Measurements from ENCODE around the gene PPP1R3E. TPM values are rescaled to one million over a fixed set of nuclear protein-coding genes. Genes with fewer than 3 reads are reported as not detected.

PPP1R3E gene
- total and polyA plus RNA-seq, 2 experiments from 2014 or later, result 4.6 to 6.1 TPM

DNA sequence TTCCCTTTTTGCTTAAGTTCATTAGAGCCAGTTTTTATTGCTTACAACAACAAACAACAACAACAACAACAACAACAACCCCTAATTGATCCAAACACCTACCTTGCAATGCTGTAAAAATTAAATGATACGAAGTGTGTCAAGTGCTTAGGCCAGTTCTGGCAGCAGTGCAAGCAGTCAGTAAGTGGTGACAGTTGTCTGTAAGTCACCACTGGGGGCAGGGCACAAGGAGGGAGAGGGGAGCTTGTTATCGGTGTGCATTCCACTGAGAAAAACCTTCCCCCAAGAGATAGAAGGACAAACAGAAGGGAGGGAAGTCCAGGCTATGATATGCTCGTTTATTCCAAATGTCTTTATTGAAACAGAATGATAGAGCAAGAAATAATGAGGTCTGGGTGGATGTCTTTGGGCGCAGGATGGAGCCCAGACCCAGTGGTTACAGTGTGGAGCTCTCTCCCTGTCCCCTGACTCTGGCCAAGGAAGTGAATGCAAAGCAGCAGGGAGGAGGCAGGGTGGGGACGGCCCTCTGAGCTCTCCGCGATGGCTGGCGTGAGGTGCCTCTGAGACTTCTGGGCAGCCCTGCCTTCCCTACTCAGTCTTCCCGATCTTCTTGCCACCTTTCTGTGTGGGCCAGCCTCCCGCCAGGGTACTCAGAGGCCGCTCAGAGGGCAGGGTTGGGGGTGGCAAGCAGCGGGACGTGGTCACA, 43.5 kb upstream of the PPP1R3E start:
- no peaks in the 10 kb centered on the region for H3K79me2 ChIP-seq
- DNase-seq (ENCODE audit: low spot score), result no peak
- TF ChIP-seq, protein P1, sequence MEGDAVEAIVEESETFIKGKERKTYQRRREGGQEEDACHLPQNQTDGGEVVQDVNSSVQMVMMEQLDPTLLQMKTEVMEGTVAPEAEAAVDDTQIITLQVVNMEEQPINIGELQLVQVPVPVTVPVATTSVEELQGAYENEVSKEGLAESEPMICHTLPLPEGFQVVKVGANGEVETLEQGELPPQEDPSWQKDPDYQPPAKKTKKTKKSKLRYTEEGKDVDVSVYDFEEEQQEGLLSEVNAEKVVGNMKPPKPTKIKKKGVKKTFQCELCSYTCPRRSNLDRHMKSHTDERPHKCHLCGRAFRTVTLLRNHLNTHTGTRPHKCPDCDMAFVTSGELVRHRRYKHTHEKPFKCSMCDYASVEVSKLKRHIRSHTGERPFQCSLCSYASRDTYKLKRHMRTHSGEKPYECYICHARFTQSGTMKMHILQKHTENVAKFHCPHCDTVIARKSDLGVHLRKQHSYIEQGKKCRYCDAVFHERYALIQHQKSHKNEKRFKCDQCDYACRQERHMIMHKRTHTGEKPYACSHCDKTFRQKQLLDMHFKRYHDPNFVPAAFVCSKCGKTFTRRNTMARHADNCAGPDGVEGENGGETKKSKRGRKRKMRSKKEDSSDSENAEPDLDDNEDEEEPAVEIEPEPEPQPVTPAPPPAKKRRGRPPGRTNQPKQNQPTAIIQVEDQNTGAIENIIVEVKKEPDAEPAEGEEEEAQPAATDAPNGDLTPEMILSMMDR (IDR thresholded peaks at IDR 0.05; ENCODE audit: poor library complexity), result no peak
- TF ChIP-seq EZH2 (IDR thresholded peaks at IDR 0.05; ENCODE audit: borderline replicate concordance) (no peak), EZH2phosphoT487 (IDR thresholded peaks at IDR 0.05; ENCODE audit: low read depth, severe bottlenecking, unreplicated experiment) (no peak)
- no peak overlapping the region for H2AFZ ChIP-seq
- H3K4me2 ChIP-seq, result no peak overlapping the region
- H3K36me3 ChIP-seq (replicated peaks; ENCODE audit: insufficient read depth, low read depth), result no peaks in the 10 kb centered on the region
- no peaks in the 10 kb centered on the region for H3K27me3 ChIP-seq
- no peak overlapping the region for H3K4me3 ChIP-seq
- WGBS (ENCODE audit: low lambda C conversion rate, missing lambda C conversion rate), result 76% methylated on average over 12 of the region's 13 CpGs
- H3K27ac ChIP-seq, result no peak overlapping the region
- H4K20me1 ChIP-seq (ENCODE audit: insufficient read depth, poor library complexity, severe bottlenecking), result no peaks in the 10 kb centered on the region
- no peaks in the 10 kb centered on the region for H3K9me2 ChIP-seq (replicated peaks; ENCODE audit: insufficient read depth)
- H3K9me3 ChIP-seq (ENCODE audit: low read depth), result no peaks in the 10 kb centered on the region
- no peaks in the 10 kb centered on the region for H3K4me1 ChIP-seq (ENCODE audit: insufficient read depth)

DNA sequence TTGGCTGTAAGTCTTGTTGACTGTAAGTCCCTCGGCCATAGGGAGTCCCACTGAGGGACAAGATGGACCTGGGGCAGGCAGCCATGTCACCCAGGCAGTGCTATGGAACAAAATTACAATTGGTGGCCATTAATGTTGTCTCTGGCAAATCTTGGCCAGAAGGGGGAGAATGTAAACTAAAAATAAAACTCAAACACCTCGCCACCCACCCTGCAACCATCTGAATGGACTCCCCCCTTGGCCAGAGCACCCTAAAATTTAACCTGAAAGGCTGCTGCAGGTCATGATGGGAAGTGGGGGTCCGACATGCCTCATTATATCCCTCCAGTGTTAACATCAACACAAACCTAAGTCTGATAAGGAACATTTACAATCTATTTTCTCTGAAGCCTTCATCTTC, 41.8 kb upstream of the PPP1R3E start:
- Histone ChIP-seq H2AFZ (no peak overlapping the region), H3K27me3 (no peaks in the 10 kb centered on the region), H3K4me1 (ENCODE audit: insufficient read depth) (no peaks in the 10 kb centered on the region), H3K79me2 (no peaks in the 10 kb centered on the region), H3K4me3 (no peak overlapping the region), H3K27ac (no peak overlapping the region), H3K4me2 (no peak overlapping the region), H3K36me3 (replicated peaks; ENCODE audit: insufficient read depth, low read depth) (no peaks in the 10 kb centered on the region), H3K9me3 (ENCODE audit: low read depth) (no peaks in the 10 kb centered on the region), H4K20me1 (ENCODE audit: insufficient read depth, poor library complexity, severe bottlenecking) (no peaks in the 10 kb centered on the region), H3K9me2 (replicated peaks; ENCODE audit: insufficient read depth) (no peaks in the 10 kb centered on the region)
- TF ChIP-seq EZH2phosphoT487 (IDR thresholded peaks at IDR 0.05; ENCODE audit: low read depth, severe bottlenecking, unreplicated experiment) (no peak), EZH2 (IDR thresholded peaks at IDR 0.05; ENCODE audit: borderline replicate concordance) (no peak)
- TF ChIP-seq, protein P1 (IDR thresholded peaks at IDR 0.05; ENCODE audit: poor library complexity), result no peak
- DNase-seq (ENCODE audit: low spot score), result no peak
- WGBS (ENCODE audit: low lambda C conversion rate, missing lambda C conversion rate), result 69% methylated on average over 3 of the region's 3 CpGs

GRCh38 chr14:23339506-23340268, 37.0 kb upstream of the PPP1R3E start:
- 91% methylated on average over 1 of the region's 1 CpG for WGBS (ENCODE audit: low lambda C conversion rate, missing lambda C conversion rate)
- no peak for DNase-seq (ENCODE audit: low spot score)
- Histone ChIP-seq H3K9me2 (replicated peaks; ENCODE audit: insufficient read depth) (no peaks in the 10 kb centered on the region), H3K4me2 (no peak overlapping the region), H3K9me3 (ENCODE audit: low read depth) (no peaks in the 10 kb centered on the region), H3K4me1 (ENCODE audit: insufficient read depth) (no peaks in the 10 kb centered on the region), H2AFZ (no peak overlapping the region), H4K20me1 (ENCODE audit: insufficient read depth, poor library complexity, severe bottlenecking) (no peaks in the 10 kb centered on the region), H3K36me3 (replicated peaks; ENCODE audit: insufficient read depth, low read depth) (no peaks in the 10 kb centered on the region), H3K79me2 (no peaks in the 10 kb centered on the region), H3K27ac (no peak overlapping the region), H3K27me3 (no peaks in the 10 kb centered on the region), H3K4me3 (no peak overlapping the region)
- TF ChIP-seq, protein P1 (IDR thresholded peaks at IDR 0.05; ENCODE audit: poor library complexity), result no peak
- no peak for TF ChIP-seq EZH2 (IDR thresholded peaks at IDR 0.05; ENCODE audit: borderline replicate concordance)
- TF ChIP-seq EZH2phosphoT487 (IDR thresholded peaks at IDR 0.05; ENCODE audit: low read depth, severe bottlenecking, unreplicated experiment), result no peak

All from hepatocyte (in vitro differentiated cells).